OCI-LY1 (cell line): ENCODE measurements around the gene FGR.

Experiments used
- H2AFZ ChIP-seq: fragments of 200-600 bp; sonication (generic), shearing (Covaris generic); 2 replicates; pipeline ENCODE4 v1.6.0; 2014; ENCODE audit warnings: antibody characterized with exemption, mild to moderate bottlenecking, low read length
- H3F3A ChIP-seq: fragments of 200-600 bp; sonication (generic), shearing (Covaris generic); 2 replicates; pipeline ENCODE4 v1.6.0; 2014; ENCODE audit warnings: mild to moderate bottlenecking, antibody characterized with exemption, low read length, moderate library complexity; ENCODE audit not compliant: insufficient read depth
- H3K27ac ChIP-seq: fragments of 200-600 bp; sonication (generic); 2 replicates; pipeline ENCODE4 v1.5.1; 2014; ENCODE audit warnings: low read length, mixed run types, mild to moderate bottlenecking, low read depth; ENCODE audit not compliant: poor library complexity, severe bottlenecking
- H3K27me3 ChIP-seq: fragments of 200-600 bp; sonication (generic); 2 replicates; pipeline ENCODE4 v1.6.0; 2014; ENCODE audit warnings: antibody characterized with exemption, mild to moderate bottlenecking, low read length, moderate library complexity; ENCODE audit not compliant: insufficient read depth
- H3K36me3 ChIP-seq: fragments of 200-600 bp; sonication (generic); 2 replicates; pipeline ENCODE4 v1.6.1; 2014; ENCODE audit warnings: mild to moderate bottlenecking, antibody characterized with exemption, low read length, moderate library complexity, mixed read lengths; ENCODE audit not compliant: insufficient read depth
- H3K4me1 ChIP-seq: fragments of 200-600 bp; sonication (generic); 2 replicates; pipeline ENCODE4 v1.5.1; 2014; ENCODE audit warnings: mild to moderate bottlenecking, low read length, moderate library complexity; ENCODE audit not compliant: insufficient read depth, severe bottlenecking
- H3K4me2 ChIP-seq: fragments of 200-600 bp; sonication (generic), shearing (Covaris generic); 2 replicates; pipeline ENCODE4 v1.6.1; 2014; ENCODE audit warnings: low read length
- H3K4me3 ChIP-seq: fragments of 200-600 bp; sonication (generic); 2 replicates; pipeline ENCODE4 v1.5.1; 2014; ENCODE audit warnings: low read length, low read depth, mild to moderate bottlenecking, mixed read lengths; ENCODE audit not compliant: poor library complexity, severe bottlenecking
- H3K79me2 ChIP-seq: fragments of 200-600 bp; shearing (Covaris generic); 2 replicates; pipeline ENCODE4 v1.6.1; 2016; ENCODE audit warnings: mixed run types, low read length, mixed read lengths; ENCODE audit not compliant: insufficient read depth
- H3K9ac ChIP-seq: fragments of 200-600 bp; sonication (generic), shearing (Covaris generic); 2 replicates; pipeline ENCODE4 v1.6.1; 2014; ENCODE audit warnings: mild to moderate bottlenecking, low read length, mixed read lengths
- H3K9me2 ChIP-seq: fragments of 200-600 bp; sonication (generic), shearing (Covaris generic); 2 replicates; pipeline ENCODE4 v1.6.1; 2014; ENCODE audit warnings: low read depth, mild to moderate bottlenecking, low read length, mixed read lengths
- H3K9me3 ChIP-seq: fragments of 200-600 bp; shearing (Covaris generic); 2 replicates; pipeline ENCODE4 v1.6.1; 2014; ENCODE audit warnings: low read length, mixed read lengths
- H4K20me1 ChIP-seq: fragments of 200-600 bp; sonication (generic), shearing (Covaris generic); 2 replicates; pipeline ENCODE4 v1.6.0; 2016; ENCODE audit warnings: mild to moderate bottlenecking, low read length; ENCODE audit not compliant: insufficient read depth
- EZH2 ChIP-seq: fragments of 200-600 bp; sonication (generic), shearing (Covaris generic); IDR thresholded peaks from 2 replicates; pipeline ENCODE4 v1.8.0; 2017; ENCODE audit warnings: borderline replicate concordance, mixed run types, mild to moderate bottlenecking, antibody characterized with exemption, low read length, moderate library complexity, mixed read lengths
- TF ChIP-seq, protein P1 (sequence below): fragments of 200-600 bp; sonication (generic), shearing (Covaris generic); IDR thresholded peaks from 2 replicates; pipeline ENCODE4 v1.5.1; 2017; ENCODE audit warnings: mild to moderate bottlenecking, antibody characterized with exemption, low read length, moderate library complexity, mixed read lengths

FGR gene

GRCh38 chr1:27678747-27679146 is 43.8 kb upstream of the FGR start:
- Histone ChIP-seq H3K79me2 (no peaks in the 10 kb centered on the region), H3K4me2 (no peak overlapping the region), H4K20me1 (no peaks in the 10 kb centered on the region), H3K4me3 (no peak overlapping the region), H3K36me3 (no peaks in the 10 kb centered on the region), H3K9me3 (peaks cover 5% of the 10 kb centered on the region; the same call in 1 of the 2 replicates), H3K27ac (no peak overlapping the region), H3K9me2 (no peaks in the 10 kb centered on the region), H3K27me3 (no peaks in the 10 kb centered on the region), H3K9ac (no peak overlapping the region), H3F3A (no peaks in the 10 kb centered on the region), H3K4me1 (no peaks in the 10 kb centered on the region), H2AFZ (no peak overlapping the region)
- TF ChIP-seq, protein P1, sequence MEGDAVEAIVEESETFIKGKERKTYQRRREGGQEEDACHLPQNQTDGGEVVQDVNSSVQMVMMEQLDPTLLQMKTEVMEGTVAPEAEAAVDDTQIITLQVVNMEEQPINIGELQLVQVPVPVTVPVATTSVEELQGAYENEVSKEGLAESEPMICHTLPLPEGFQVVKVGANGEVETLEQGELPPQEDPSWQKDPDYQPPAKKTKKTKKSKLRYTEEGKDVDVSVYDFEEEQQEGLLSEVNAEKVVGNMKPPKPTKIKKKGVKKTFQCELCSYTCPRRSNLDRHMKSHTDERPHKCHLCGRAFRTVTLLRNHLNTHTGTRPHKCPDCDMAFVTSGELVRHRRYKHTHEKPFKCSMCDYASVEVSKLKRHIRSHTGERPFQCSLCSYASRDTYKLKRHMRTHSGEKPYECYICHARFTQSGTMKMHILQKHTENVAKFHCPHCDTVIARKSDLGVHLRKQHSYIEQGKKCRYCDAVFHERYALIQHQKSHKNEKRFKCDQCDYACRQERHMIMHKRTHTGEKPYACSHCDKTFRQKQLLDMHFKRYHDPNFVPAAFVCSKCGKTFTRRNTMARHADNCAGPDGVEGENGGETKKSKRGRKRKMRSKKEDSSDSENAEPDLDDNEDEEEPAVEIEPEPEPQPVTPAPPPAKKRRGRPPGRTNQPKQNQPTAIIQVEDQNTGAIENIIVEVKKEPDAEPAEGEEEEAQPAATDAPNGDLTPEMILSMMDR, result no peak
- no peak for TF ChIP-seq EZH2

DNA sequence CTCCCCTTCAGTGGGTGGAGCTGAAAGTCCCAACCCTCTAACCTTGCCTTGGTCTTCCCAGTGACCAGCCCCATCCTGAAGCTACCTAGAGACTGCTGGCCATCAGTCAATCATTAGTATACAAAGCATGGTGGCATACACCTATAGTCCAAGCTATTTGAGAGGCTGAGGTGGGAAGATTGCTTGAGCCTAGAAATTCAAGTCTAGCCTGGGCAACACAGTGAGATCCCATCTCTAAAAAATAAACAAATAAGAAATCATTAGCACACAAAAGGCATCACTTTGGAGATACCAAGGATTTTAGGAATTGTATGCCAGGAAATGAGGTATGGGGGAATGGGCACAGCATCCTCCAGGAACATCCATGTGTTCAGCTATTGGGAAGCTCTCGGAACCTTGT is 41.4 kb upstream of the FGR start:
- no peaks in the 10 kb centered on the region for H3F3A ChIP-seq
- H2AFZ ChIP-seq, result no peak overlapping the region
- H3K4me2 ChIP-seq, result no peak overlapping the region
- no peaks in the 10 kb centered on the region for H4K20me1 ChIP-seq
- peaks cover 5% of the 10 kb centered on the region; the same call in 1 of the 2 replicates for H3K9me3 ChIP-seq
- H3K79me2 ChIP-seq, result no peaks in the 10 kb centered on the region
- H3K9me2 ChIP-seq, result no peaks in the 10 kb centered on the region
- H3K36me3 ChIP-seq, result no peaks in the 10 kb centered on the region
- H3K27me3 ChIP-seq, result no peaks in the 10 kb centered on the region
- TF ChIP-seq, protein P1, result no peak
- no peak for TF ChIP-seq EZH2
- H3K9ac ChIP-seq, result no peak overlapping the region
- peaks cover 13% of the 10 kb centered on the region for H3K4me1 ChIP-seq
- H3K27ac ChIP-seq, result no peak overlapping the region
- no peak overlapping the region for H3K4me3 ChIP-seq

DNA sequence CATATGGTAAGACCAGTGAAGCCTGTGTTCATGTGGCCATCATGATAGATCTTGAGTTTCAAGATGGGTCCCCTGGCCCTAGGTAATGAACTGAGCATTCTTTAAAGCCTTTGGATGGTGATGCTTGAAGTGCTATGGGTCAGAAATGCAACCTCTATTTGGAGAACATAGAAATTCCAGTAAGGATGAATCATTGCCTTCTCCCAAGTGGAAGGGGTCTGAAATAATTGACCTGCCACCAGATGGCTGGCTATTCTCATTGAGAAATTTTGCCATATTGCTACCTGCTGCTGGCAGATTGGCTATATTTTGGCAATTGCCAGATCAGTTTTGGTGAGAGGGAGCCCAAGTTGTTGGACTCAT is 37.7 kb upstream of the FGR start:
- H3K9ac ChIP-seq, result peak overlapping the region; percentile 44; the same call in 1 of the 2 replicates
- no peaks in the 10 kb centered on the region for H3F3A ChIP-seq
- H3K4me3 ChIP-seq, result peak overlapping the region; percentile 58
- H3K4me2 ChIP-seq, result peak overlapping the region; percentile 81
- no peaks in the 10 kb centered on the region for H3K79me2 ChIP-seq
- H4K20me1 ChIP-seq, result no peaks in the 10 kb centered on the region
- H3K4me1 ChIP-seq, result peaks cover 21% of the 10 kb centered on the region
- H3K27me3 ChIP-seq, result no peaks in the 10 kb centered on the region
- no peak overlapping the region for H2AFZ ChIP-seq
- no peaks in the 10 kb centered on the region for H3K36me3 ChIP-seq
- H3K27ac ChIP-seq, result no peak overlapping the region
- H3K9me3 ChIP-seq, result no peaks in the 10 kb centered on the region
- no peaks in the 10 kb centered on the region for H3K9me2 ChIP-seq
- TF ChIP-seq, protein P1, result no peak
- no peak for TF ChIP-seq EZH2
